ENCODE data around the gene MRM2.

MRM2 gene

GRCh38 chr7:2185715-2186114, 56.3 kb downstream of the MRM2 start:
- Histone ChIP-seq H3K4me2 (ENCODE audit: low read depth, low read length) (no peak overlapping the region), H3K27me3 (replicated peaks; ENCODE audit: insufficient read depth, low read length) (no peaks in the 10 kb centered on the region), H2AFZ (ENCODE audit: low read length) (no peak overlapping the region), H4K20me1 (ENCODE audit: insufficient read depth, low read length) (no peaks in the 10 kb centered on the region), H3K9me2 (replicated peaks; ENCODE audit: insufficient read depth, low read length) (no peaks in the 10 kb centered on the region), H3K27ac (ENCODE audit: low read length) (no peak overlapping the region), H3K9ac (ENCODE audit: low read length) (no peak overlapping the region), H3K79me2 (ENCODE audit: low read length) (no peaks in the 10 kb centered on the region), H3K4me3 (ENCODE audit: low read length) (no peak overlapping the region), H3K36me3 (replicated peaks; ENCODE audit: insufficient read depth, low read length) (no peaks in the 10 kb centered on the region; the same call in 1 of the 2 replicates), H3K9me3 (replicated peaks; ENCODE audit: insufficient read depth, low read length) (no peaks in the 10 kb centered on the region), H3K4me1 (ENCODE audit: low read length) (no peaks in the 10 kb centered on the region), H3F3A (ENCODE audit: insufficient read depth, low read length) (no peaks in the 10 kb centered on the region)
- DNase-seq = no peak
- TF ChIP-seq CTCF (IDR thresholded peaks at IDR 0.05; ENCODE audit: low read length) (no peak), EZH2phosphoT487 (IDR thresholded peaks at IDR 0.05; ENCODE audit: low read length) (no peak), EZH2 (optimal IDR thresholded peaks at IDR 0.05; ENCODE audit: low read depth, low read length) (no peak)
